ENCODE measurements around the gene SLCO4A1. TPM values are rescaled to one million over a fixed set of nuclear protein-coding genes. Genes with fewer than 3 reads are reported as not detected.
"Not testable (repeated sequence)": the region's sequence is repeated elsewhere in the genome, so short reads cannot be mapped to it uniquely, and the experiment has no call there.

The SLCO4A1 gene
- total RNA-seq, 2 experiments from 2014 or later, result 55.0 to 56.9 TPM

DNA sequence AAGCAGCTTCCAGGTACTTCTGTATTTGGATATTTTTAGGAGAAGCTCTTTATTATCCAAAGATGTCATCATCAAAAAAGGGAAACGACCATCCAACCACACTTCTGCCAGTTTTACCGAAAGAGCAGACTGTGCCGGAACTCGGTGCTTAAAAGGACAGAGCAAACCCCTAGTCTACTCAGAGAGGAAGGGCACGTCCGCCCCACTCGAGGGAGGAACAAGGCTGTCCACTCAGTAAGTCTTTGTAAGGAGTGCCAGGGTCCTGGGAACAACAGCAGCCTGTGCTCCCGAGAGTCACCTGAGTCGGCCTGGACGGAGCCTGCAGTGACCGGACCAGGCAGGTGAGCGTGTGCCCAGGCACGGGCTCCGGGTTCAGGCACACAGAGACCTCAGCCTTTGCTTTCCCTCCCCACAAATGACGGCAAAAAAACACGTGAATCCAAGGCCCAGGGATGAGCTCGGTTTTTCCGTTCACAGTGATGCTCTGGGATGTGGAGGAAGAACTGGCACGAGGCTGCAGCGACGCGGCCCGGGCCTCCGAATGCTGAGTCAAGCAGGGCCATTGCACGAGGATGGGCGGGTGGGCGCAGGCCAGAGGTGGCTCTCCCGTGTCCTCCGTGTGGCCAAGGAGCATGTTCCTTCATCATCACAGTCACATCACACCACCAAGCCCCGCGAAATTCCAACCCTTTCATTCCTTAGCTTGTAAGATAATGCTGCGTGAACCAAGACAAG, 17.4 kb upstream of the SLCO4A1 start:
- no peak overlapping the region for H3K4me3 Mint-ChIP-seq
- H3K27me3 Mint-ChIP-seq, result no peaks in the 10 kb centered on the region
- H3K4me1 Mint-ChIP-seq, result peaks cover 19% of the 10 kb centered on the region
- H3K27ac Mint-ChIP-seq, result peak overlapping the region; percentile 49
- H3K9me3 Mint-ChIP-seq, result no peaks in the 10 kb centered on the region
- H3K36me3 Mint-ChIP-seq, result no peaks in the 10 kb centered on the region
- DNase-seq, result no peak

DNA sequence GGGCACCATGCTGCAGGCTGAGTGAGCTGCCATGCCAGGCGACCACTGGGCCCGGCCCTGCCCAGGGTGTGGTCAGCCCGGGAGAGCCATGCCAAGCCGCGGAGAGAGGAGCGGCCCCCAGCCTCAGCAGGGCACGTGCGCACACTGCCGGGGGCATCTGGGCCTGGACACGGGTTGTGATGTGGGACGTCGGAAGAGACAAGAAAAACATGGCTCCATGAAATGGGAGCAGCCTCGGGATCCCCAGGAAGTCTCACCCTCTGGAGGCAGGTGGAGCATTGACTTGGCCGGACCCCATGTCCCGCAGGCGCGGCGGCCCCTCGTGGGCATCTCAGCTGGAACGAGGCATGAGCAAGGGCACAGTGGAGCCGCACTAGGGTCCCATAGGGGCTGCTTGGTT, 16.8 kb upstream of the SLCO4A1 start:
- Mint-ChIP-seq H3K4me3 (no peak overlapping the region), H3K9me3 (no peaks in the 10 kb centered on the region), H3K27me3 (no peaks in the 10 kb centered on the region), H3K36me3 (no peaks in the 10 kb centered on the region), H3K4me1 (peaks cover 19% of the 10 kb centered on the region), H3K27ac (no peak overlapping the region)
- no peak for DNase-seq

GRCh38 chr20:62625921-62626547, 16.3 kb upstream of the SLCO4A1 start:
- Mint-ChIP-seq H3K4me3 (no peak overlapping the region), H3K36me3 (no peaks in the 10 kb centered on the region), H3K27me3 (no peaks in the 10 kb centered on the region), H3K9me3 (no peaks in the 10 kb centered on the region), H3K4me1 (peaks cover 19% of the 10 kb centered on the region), H3K27ac (no peak overlapping the region)
- no peak for DNase-seq

DNA sequence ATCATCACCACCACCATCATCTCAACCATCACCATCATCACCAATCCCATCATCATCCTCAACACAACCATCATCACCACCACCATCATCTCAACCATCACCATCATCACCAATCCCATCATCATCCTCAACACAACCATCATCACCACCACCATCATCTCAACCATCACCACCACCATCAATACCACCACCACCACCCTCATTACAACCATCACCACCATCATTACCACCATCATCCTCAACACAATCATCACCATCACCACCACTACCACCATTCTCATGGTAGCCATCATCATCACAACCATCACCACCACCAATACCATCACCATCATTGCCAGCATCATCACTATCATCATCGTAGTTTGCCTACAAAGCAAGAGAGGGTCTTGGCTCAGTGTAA, 14.9 kb upstream of the SLCO4A1 start:
- not testable (repeated sequence) for H3K27me3 Mint-ChIP-seq, H3K36me3 Mint-ChIP-seq, DNase-seq, H3K4me3 Mint-ChIP-seq, H3K27ac Mint-ChIP-seq, H3K9me3 Mint-ChIP-seq
- peaks cover 17% of the 10 kb centered on the region for H3K4me1 Mint-ChIP-seq

GRCh38 chr20:62627901-62628612, 14.2 kb upstream of the SLCO4A1 start:
- no peak for DNase-seq
- Mint-ChIP-seq H3K36me3 (no peaks in the 10 kb centered on the region), H3K27ac (no peak overlapping the region), H3K9me3 (no peaks in the 10 kb centered on the region), H3K4me3 (no peak overlapping the region), H3K4me1 (peaks cover 16% of the 10 kb centered on the region), H3K27me3 (no peaks in the 10 kb centered on the region)

- H3K27me3 Mint-ChIP-seq, result no peaks in the 10 kb centered on the region
- no peaks in the 10 kb centered on the region for H3K9me3 Mint-ChIP-seq
- no peak overlapping the region for H3K27ac Mint-ChIP-seq
- no peaks in the 10 kb centered on the region for H3K36me3 Mint-ChIP-seq
- H3K4me3 Mint-ChIP-seq, result no peak overlapping the region
- H3K4me1 Mint-ChIP-seq, result peaks cover 9% of the 10 kb centered on the region
- DNase-seq, result no peak
These were observed 13.6 kb upstream of the SLCO4A1 start for GRCh38 chr20:62628691-62629090.

- Mint-ChIP-seq H3K4me1 (no peaks in the 10 kb centered on the region), H3K27ac (no peak overlapping the region), H3K9me3 (no peaks in the 10 kb centered on the region), H3K4me3 (no peak overlapping the region), H3K27me3 (peaks cover 2% of the 10 kb centered on the region), H3K36me3 (no peaks in the 10 kb centered on the region)
- DNase-seq, result no peak
These were observed 12.3 kb upstream of the SLCO4A1 start for GRCh38 chr20:62629864-62630470.

GRCh38 chr20:62631336-62632308, 10.7 kb upstream of the SLCO4A1 start:
- no peak for DNase-seq

GRCh38 chr20:62632575-62633090, 9.7 kb upstream of the SLCO4A1 start:
- Mint-ChIP-seq H3K4me3 (no peak overlapping the region), H3K27ac (no peak overlapping the region), H3K36me3 (no peaks in the 10 kb centered on the region), H3K27me3 (peaks cover 16% of the 10 kb centered on the region), H3K9me3 (no peaks in the 10 kb centered on the region), H3K4me1 (peaks cover 2% of the 10 kb centered on the region)
- no peak for DNase-seq

More at GRCh38 chr20:62631336-62632308, 10.7 kb upstream of the SLCO4A1 start:
- Mint-ChIP-seq H3K27ac (no peak overlapping the region), H3K4me3 (no peak overlapping the region), H3K27me3 (peaks cover 16% of the 10 kb centered on the region), H3K9me3 (no peaks in the 10 kb centered on the region), H3K4me1 (peaks cover under 1% of the 10 kb centered on the region), H3K36me3 (no peaks in the 10 kb centered on the region)

- Mint-ChIP-seq H3K27ac (no peak overlapping the region), H3K4me1 (peaks cover 2% of the 10 kb centered on the region), H3K9me3 (no peaks in the 10 kb centered on the region), H3K4me3 (no peak overlapping the region), H3K27me3 (peaks cover 16% of the 10 kb centered on the region), H3K36me3 (no peaks in the 10 kb centered on the region)
- no peak for DNase-seq
These were observed 8.5 kb upstream of the SLCO4A1 start for GRCh38 chr20:62633598-62634329.

DNA sequence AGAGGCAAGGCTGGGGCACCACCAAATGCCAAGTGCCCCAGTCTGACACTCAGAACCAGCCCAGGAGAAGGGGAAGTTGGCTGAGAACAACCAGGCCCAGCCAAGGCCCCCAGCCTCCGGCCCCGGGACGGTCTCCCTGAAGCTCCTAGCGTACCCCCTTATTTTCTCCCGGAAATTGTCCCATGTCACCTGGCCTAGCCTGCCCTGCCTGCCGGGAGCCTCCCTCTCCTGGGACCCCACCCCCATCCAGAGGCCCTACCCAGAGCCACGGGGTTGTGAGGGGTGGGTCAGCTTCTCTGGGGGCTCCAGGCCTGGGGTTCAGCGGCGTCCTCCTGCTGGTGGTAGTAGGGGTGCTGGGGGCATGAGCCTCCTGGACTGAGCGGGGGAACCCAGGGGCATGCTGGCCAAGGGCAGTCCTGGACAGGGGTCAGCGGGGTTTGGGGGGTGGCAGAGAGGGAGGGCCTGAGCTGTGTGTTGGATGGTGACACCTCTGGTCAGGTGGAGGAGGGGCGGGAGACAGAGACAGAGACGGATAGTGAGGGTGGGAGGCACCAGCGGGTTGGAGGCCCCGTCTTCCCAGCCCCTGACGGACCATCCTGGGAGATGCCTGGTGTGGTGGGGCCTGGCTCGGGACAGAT, 7.9 kb upstream of the SLCO4A1 start:
- H3K27me3 Mint-ChIP-seq, result peaks cover 16% of the 10 kb centered on the region
- no peak overlapping the region for H3K27ac Mint-ChIP-seq
- DNase-seq, result no peak
- no peaks in the 10 kb centered on the region for H3K9me3 Mint-ChIP-seq
- H3K4me1 Mint-ChIP-seq, result peaks cover 2% of the 10 kb centered on the region
- H3K4me3 Mint-ChIP-seq, result no peak overlapping the region
- H3K36me3 Mint-ChIP-seq, result no peaks in the 10 kb centered on the region

GRCh38 chr20:62635232-62635631, 7.1 kb upstream of the SLCO4A1 start:
- Mint-ChIP-seq H3K4me1 (peaks cover 2% of the 10 kb centered on the region), H3K27me3 (peaks cover 19% of the 10 kb centered on the region), H3K27ac (no peak overlapping the region), H3K36me3 (no peaks in the 10 kb centered on the region), H3K9me3 (no peaks in the 10 kb centered on the region), H3K4me3 (no peak overlapping the region)
- no peak for DNase-seq

DNA sequence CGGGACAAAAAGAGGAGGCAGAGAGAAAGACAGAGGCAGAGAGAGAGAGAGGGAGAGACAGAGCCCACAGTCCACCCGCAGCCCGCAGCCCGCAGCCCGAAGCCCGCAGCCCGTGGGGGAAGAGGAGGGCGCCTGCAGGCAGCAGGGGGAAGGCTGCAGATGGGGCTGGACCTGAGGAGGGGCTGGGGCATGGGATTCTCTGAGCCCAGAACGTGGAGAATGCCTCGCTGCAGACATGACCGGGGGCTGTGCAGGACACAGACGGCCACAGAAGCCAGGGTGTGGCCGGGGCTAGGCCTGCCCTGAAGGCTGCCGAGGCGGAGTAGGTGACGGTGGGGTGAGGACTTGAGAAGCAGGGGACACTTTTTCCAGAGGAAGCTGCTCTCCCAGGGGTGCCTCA, 6.5 kb upstream of the SLCO4A1 start:
- peaks cover 2% of the 10 kb centered on the region for H3K4me1 Mint-ChIP-seq
- no peaks in the 10 kb centered on the region for H3K9me3 Mint-ChIP-seq
- no peaks in the 10 kb centered on the region for H3K36me3 Mint-ChIP-seq
- no peak for DNase-seq
- no peak overlapping the region for H3K27ac Mint-ChIP-seq
- peaks cover 19% of the 10 kb centered on the region for H3K27me3 Mint-ChIP-seq
- no peak overlapping the region for H3K4me3 Mint-ChIP-seq

Measured in activated naive CD8-positive, alpha-beta T cell treated with anti-CD3 and anti-CD28 coated beads for 36 hours (primary cell).